PC-9 (cell line): Measurements from ENCODE around the gene MAP3K19.

Source experiments
- CTCF ChIP-seq: fragments of 200-600 bp; sonication (generic); conservative IDR thresholded peaks from 2 replicates; pipeline ENCODE4 v1.6.1; 2017; ENCODE audit warnings: mixed run types, antibody characterized with exemption, mild to moderate bottlenecking, moderate library complexity
- EZH2 ChIP-seq: fragments of 200-600 bp; sonication (generic); IDR thresholded peaks from 2 replicates; pipeline ENCODE4 v1.8.0; 2017; ENCODE audit warnings: antibody characterized with exemption, low read depth

- TF ChIP-seq CTCF (no peak), EZH2 (no peak)
These were observed 2.9 kb upstream of the MAP3K19 start for GRCh38 chr2:135050132-135050531.
